UCSD-AML1 (cell line): ENCODE results near the gene ANKRD23.

Source experiments
- DNase-seq: peaks from one replicate; lab custom pipeline; 2025; ENCODE audit not compliant: unreplicated experiment; lab: John Stamatoyannopoulos, UW

ANKRD23 gene

GRCh38 chr2:96877631-96878092 is 33.8 kb upstream of the ANKRD23 start:
- no peak for DNase-seq

- no peak for DNase-seq
Measured at GRCh38 chr2:96877042-96877451, 33.2 kb upstream of the ANKRD23 start.

GRCh38 chr2:96876269-96877041 is 32.6 kb upstream of the ANKRD23 start:
- no peak for DNase-seq

DNA sequence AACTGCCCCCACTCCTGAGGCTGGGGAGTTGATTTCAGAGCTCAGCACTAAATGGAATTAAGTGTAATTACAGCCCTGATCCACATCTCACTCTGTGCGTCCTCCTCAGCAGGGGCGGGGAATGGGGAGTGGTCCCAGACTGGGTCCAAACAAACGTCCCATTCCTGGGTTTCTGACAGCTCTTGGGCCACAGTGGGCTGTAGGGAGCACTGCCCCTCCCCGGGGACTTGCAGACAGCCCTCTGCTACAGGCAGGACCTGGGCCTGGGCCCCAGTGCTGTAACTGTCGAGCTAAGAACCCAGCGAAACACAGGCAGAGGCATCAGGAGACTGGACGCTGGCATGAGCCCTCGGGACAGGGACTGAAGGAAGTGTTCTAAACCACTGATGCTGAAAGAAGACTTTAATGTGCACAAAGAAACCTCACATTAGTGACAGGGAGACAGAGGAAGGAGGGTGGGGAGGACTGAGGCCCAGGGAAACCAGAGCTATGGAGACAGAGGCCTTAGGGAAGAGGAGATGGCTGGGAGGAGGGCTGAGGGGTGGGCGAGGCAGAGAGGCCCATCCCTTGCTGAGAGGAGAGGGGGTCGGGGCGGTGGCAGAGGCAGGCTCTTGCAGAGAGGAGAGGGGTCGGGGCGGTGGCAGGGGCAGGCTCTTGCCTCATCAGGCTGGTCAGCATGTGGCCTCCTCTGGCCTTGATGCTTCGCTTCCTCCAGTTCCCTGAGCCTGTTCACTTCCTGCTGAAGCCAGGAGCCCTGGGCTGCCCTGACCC is 31.9 kb upstream of the ANKRD23 start:
- DNase-seq = no peak

DNA sequence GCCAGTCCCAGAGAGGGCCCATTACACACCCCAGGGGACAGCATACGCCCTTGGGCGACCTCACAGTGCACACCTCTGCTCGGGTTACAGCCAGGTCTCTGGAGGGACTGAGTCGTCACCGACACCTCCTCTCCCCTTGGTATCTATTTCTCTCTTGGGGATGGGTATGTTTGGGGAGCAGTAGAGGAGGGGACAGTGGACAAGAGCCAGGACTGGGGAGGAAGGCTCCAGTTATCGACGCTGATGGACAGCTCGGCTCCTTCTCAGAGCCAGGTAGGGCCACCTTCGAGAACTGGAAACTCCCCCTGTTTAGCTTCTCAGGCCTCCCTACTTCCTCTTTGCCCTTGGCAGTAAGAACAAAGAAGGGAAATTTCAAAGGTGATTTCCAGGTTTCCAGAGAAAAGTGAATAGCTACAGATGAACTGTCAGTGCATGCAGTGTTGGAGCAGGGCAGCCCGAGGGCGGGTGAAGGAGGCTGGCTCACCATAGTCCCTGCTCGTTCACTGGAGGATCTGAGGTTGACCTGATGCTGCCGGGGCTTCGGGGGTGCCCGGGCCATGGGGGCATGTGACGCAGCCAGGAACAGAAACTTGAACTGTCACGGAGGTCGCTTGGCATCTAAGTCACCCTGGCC is 30.5 kb upstream of the ANKRD23 start:
- no peak for DNase-seq

GRCh38 chr2:96873651-96874096 is 29.9 kb upstream of the ANKRD23 start:
- peak; percentile 32 for DNase-seq

- no peak for DNase-seq
Measured at GRCh38 chr2:96872591-96873349, 28.9 kb upstream of the ANKRD23 start.

DNA sequence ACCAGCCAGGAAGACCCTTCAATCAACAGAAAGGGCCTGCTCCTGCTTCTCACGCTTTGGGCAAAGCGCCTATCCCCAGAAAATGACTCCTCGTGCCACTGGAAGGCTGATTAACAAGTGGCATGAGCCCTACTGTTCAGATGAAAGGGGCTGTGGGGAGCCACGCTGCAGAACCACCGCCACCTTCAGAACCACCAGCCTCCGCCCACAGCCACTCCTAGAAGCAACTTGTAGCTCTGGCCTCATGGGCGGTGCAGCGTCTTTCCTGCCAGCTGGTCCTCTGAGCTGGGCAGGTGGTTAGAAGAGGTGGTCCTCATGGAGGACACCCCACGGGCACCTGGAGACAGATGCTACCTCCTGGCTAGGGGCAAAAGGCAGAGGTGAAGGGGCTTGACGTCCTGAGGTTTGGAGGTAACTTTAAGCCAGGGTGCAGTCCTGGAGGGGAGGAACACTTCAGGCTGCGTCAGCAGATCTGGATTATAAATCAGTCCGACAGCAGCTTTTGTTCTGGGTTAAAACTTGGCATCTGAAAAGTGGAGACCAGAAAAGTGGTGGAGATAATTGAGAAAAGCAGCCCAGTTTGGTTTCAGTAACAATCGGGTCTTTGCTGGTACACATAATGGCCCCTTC is 26.9 kb upstream of the ANKRD23 start:
- DNase-seq = no peak

DNA sequence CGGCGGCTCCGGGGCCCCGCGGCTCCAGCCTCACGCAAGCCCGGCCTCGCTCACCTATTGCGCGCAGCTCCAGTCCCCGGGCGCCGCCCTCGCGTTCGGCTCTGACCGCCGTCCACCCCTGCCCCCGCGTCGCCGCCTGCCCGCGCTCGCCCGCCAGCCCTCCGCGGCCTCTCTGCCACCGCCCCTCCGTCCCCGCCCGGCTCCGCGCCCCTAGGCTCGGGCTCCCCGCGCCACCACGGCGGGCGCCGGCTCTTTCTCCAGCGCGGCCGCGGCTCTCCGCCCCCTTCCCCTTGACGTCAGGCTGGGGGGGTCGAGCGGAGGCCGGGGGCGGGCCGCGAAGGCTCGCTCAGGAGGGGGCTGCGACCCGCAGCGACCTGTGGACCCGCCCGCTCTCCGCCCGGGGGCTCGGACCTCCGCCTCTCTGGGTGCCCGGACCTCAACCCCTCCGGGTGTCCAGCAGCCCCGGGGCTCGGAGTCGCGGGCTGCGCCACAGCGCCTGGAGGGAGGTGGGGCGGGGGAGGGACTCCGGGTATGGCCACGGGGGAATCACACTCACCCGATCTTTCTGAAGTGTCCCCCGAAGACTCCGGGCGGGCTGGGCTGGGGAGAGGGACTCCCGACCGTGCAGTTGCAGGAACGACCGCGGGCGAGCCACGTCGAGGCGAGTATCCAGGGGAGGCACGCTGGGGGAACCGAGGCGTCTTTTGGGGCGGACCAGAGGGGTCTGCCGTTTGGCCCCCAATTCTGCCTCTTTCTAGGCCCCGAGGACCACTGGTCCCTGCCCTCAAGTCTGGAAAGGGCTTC is 26.2 kb upstream of the ANKRD23 start, which contains the start of gene SEMA4C:
SEMA4C (minus strand) TSS at position 259 of the 804 bp plus-strand sequence. CDS start 2,194 bp downstream, outside the sequence.
- DNase-seq = no peak

DNA sequence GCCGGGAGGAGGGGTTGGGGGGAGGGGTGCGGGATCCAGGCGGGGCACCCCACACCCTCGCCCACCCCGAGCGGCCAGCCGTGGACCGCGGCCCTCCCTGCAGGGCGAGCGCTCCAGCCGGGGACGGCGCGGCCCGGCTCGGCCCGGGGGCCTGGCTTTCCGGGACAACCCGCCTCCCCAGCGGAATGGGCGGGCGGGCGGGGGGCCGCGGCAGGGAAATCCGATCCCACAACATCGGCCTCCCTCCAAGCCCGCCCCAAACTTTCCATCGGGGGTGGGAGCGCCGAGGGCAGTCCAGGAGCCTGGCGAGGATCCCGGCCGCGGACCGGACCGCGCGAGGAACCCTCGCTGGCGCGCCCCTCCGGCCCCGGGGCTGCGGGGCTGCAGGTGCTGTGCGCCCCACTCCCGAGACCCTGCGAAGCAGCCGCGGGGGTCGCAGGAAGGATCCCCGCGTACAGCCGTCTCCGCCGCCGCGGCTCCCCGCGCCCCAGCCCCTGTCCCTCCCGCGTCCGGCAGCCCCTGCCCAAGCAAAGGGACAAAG is 25.5 kb upstream of the ANKRD23 start:
- DNase-seq = no peak

DNA sequence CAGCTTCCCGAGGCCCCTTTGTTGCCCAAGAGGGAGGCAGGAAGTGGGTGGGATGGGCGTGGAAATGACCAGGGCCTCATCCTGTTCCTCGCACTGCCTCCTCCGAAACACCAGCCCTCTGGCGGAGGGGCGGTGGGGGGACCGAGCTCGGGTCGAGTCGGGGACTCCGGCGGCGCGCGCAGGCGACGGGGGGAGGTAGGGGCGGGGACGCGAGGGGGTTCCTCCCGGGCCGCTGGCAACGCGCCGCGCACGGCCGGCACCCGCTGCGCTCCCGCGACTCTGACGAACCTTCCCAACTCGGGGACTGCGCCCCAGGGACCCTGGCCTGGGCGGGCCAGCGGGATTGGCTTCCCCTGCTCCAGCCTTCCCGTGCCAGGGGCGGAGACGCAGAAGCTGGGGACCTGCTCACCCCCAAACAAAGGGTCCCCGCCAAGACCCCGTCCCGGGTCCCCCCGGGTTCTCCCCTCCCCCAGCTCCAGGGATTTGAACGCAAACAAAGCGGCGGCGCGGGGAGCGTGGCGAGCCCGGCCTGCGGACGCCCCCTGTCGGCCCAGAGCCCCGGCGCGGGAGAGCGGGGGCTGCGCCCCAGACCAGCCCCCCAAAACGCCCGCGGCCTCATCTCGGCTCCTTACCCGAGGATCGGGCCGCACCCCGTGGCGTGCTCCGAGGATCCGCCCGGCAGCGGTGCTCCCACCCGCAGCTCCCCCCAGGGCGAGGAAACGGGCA is 24.9 kb upstream of the ANKRD23 start:
- DNase-seq = peak; percentile 71

DNA sequence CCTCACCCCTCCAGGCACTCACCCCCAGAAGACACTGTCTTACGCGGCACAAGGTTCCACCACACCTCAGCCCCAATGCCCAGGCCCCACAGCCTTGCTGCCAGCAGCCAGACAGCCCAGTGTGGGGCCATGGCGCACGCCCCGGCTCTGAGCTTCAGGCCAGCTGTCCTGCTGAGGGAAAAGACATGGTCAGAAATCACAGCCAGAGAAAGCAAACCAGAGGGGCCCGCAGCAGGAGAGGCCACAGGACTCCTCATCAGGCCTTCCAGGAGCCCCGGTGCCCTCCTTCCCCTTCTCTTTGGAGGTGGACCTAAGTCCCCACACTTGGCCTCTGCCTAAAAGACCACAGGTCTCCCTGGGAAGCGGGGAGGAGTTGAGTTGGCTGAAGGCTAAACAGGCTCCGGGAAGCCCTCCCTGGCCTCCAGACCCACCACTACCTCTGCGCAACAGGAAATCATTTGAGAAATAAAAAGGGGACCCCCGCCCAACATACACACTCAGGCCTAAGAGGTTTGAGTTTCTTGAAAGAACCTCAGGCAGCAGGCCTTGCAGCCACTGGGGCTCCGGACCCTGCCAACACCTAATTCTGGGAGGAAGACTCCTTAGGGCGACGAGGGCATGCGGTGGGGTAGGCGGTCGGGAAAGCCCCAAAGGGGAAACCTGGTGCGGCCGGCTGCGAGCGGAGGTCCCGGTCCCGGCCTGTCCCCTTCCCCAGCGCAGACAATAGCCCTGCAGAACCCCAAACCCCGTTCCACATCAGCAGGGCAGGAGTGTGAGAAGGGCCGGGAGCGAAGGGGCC is 24.1 kb upstream of the ANKRD23 start:
- DNase-seq = no peak

DNA sequence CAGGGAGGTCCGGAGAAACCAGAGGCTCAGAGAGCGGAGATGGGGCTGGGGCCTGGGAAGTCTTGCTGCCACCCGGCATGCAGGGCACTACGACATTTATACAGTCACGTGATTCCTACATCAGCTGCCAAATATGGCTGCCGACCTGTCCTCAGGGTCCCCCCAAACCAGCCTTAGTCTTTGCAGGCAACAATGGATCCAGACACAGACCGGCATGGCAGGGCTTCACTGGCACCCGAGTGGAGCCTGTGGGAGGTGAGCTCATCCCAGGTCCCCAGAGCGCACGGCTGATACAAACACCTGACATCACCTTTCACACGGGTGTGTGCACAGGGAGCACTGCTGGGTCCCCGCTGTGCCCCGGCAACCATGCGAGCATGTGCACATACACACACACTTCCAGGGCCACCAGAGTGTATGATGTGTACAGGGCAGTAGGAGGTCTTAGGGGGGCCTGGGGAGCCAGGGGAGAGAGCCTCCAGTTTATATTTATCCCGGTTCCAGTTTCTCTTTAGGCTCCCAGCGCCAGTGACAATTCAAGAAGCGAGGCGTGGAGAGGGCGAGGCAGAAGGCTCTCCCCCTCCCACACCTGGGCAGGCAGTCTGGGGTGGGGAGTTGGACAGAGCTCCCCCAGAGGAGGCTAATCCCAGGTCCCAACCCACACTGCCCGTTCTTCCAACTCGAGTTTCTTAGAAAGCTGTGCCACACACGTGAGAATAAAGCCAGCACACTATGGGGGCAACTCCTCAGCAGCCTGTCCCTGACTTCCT is 23.4 kb upstream of the ANKRD23 start:
- DNase-seq = no peak

- peak; percentile 76 for DNase-seq
Measured at GRCh38 chr2:96866586-96866985, 22.8 kb upstream of the ANKRD23 start.

DNA sequence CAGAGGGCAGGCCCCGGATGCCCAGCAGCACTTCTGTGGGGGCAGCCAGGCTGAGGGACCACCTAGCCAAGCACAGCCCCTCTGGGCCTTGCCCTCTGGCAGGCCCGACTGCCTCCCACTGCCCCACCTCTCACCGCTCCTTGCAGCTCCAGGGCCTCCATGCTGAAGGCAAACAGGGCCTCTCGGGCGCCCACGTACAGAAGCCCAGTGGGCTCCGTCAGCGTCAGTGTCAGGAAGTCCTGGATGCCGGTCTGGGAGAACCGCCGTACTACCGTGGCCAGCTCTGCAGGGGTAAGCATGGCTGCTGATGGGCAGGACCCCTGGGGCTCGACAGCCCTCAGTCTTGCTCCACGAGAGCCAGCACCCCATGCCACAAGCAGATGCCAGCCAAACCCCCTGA is 22.3 kb upstream of the ANKRD23 start:
- DNase-seq = no peak

DNA sequence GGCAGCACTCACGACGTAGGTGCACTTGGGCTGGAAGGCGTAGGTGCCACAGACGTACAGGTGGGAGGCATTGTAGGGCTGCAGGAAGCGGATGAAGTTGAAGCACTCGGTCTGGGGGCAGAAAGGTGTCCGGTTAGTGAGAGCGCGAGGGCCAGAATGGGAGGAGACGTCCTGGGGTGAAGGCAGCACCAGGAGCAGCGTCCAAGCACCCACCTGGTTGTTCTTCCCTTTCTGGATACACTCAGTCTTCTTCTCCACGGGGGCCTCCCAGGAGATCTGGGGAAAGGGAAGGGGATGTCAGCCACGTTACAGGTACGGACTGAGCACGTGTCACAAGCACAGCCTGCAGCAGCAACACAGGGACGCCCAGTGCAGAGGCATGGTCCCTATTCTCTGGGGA is 21.8 kb upstream of the ANKRD23 start:
- no peak for DNase-seq
